NOMO-1 (cell line): ENCODE data around the gene SYCE3.
A peak's percentile ranks its signal among the peaks of the same experiment; 100 is the strongest.
"Not testable (repeated sequence)": the region's sequence is repeated elsewhere in the genome, so short reads cannot be mapped to it uniquely, and the experiment has no call there.

Source experiments
- DNase-seq, 2 experiments: peaks; one replicate each; lab custom pipeline; 2025; ENCODE audit not compliant: unreplicated experiment in 2 of 2; lab: John Stamatoyannopoulos, UW

SYCE3 gene

DNA sequence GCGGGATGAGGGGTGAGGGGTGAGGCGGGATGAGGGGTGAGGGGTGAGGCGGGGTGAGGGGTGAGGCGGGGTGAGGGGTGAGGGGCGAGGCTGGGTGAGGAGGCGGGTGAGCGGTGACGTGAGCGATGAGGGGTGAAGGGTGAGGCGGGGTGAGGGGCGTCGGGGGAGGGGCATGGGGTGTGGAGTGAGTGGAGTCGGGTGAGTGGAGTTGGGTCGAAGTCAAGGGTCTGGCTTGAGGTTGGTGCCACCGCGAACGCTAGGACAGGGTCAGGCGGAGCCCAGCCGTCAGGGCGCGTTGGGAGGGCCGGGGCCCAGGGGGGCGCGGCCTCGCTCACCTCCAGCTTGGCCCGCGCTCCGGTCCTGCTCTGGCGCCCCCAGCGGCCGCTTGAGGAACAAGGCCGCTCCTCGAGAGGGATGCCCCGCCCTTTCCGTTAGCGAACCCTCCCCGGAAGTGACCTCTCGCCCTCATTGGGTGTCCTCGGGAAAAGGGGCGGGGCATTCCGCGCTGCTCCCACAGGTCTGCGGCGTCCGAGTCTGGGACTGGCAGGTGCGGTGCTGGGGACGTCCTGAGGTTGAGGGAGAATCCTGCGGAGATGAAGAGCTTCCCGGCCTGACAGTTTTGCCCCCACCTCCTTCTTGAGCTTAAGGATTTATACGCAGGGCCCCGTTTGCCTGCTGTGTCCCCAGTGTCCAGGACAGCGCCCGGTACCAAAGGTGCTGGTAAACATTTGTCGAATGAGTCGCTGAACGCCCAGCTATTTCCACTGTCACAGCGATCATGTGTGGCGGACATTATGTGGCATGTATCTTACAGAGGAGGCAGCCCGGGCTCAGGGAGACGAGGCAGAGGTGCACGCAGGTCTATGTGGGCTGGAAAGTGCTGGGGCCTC, at the start of gene SYCE3:
Gene SYCE3 (minus strand): TSS at position 397 of the 890 bp plus-strand sequence. CDS start 6,514 bp downstream, outside the sequence.
- DNase-seq: peak; percentile 96

- no peak for DNase-seq
These were observed 49.4 kb upstream of the SYCE3 start for GRCh38 chr22:50612168-50612527.

- DNase-seq: no peak
These were observed 48.8 kb upstream of the SYCE3 start for GRCh38 chr22:50611341-50612060.

- no peak for DNase-seq
These were observed 47.9 kb upstream of the SYCE3 start for GRCh38 chr22:50610581-50610980.

GRCh38 chr22:50610041-50610451, 47.3 kb upstream of the SYCE3 start:
- DNase-seq: no peak

DNA sequence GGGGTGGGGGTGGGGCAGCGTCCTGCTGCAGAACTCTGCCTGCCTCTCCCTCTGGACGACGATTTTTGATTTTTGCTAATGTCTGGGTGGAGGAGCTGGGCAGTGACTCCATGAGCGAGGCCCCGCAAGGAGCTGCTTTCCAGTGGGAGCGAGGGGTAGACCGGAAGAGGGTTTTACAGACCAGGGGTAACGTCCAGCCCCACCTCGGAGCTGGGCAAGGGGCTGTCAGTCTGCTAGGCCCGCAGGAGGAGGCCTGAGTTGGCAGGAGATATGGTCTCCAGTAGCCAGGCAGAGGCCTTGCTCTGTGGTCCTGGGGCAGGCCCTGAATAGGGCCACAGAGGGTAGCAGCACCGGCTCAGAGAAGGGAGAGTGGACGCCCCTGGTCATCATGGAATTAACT, 46.9 kb upstream of the SYCE3 start:
- DNase-seq: no peak

GRCh38 chr22:50608996-50609395, 46.3 kb upstream of the SYCE3 start:
- no peak for DNase-seq

- not testable (repeated sequence) for DNase-seq
These were observed 45.5 kb upstream of the SYCE3 start for GRCh38 chr22:50608058-50608840.

- DNase-seq: no peak
These were observed 44.9 kb upstream of the SYCE3 start for GRCh38 chr22:50607659-50608020.

- DNase-seq: no peak
These were observed 44.4 kb upstream of the SYCE3 start for GRCh38 chr22:50606946-50607658.

GRCh38 chr22:50606165-50606945, 43.6 kb upstream of the SYCE3 start:
- DNase-seq: no peak

- DNase-seq: no peak
These were observed 42.9 kb upstream of the SYCE3 start for GRCh38 chr22:50605613-50606074.

- DNase-seq: no peak
These were observed 42.4 kb upstream of the SYCE3 start for GRCh38 chr22:50605002-50605612.

GRCh38 chr22:50604256-50605001, 41.7 kb upstream of the SYCE3 start:
- DNase-seq: no peak

DNA sequence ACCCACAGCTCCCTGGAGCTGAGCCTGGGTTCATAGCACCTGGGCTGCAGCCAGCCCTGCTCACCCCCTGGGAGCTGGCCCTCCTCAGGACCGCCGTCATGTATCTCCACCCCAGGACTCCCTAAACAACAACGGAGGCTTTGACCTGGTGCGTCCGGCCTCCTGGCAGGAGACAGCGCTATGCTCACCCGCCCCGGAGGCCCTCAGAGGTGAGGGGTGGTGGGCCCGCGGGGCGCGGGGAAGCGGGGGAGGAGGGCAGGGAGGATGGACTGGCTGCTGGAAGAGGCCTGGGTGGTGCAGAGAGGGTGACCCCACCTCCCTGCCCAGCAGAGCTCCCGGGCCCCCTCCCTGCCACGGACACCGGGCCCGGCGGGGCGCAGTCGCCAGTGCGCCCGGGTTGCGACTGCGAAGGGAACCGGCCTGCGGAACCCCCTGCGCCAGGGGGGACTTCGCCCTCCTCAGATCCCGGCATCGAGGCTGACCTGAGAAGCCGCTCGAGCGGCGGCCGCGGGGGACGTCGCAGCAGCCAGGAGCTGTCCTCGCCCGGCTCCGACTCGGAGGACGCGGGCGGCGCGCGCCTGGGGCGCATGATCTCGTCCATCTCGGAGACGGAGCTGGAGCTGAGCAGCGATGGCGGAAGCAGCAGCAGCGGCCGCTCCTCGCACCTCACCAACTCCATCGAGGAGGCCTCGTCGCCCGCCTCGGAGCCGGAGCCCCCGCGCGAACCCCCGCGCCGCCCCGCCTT, 41.0 kb upstream of the SYCE3 start:
- no peak for DNase-seq

DNA sequence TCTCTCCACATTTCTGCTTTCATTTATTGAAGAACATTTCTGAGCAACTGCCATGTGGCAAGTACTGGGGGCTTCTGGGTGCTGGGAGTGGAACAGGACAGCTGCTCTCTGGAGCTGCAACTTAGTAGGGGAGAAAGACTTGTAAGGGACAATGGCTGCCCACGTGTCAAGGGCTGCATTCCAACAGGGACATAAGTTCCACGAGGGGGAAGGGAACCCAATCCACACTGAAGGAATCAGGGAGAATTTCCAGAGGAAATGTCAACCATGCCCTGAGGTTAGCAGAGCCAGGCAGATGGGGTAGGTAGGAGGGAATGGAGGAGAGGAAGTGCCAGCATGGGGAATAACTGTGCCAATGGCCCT, 39.6 kb upstream of the SYCE3 start:
- no peak for DNase-seq

DNA sequence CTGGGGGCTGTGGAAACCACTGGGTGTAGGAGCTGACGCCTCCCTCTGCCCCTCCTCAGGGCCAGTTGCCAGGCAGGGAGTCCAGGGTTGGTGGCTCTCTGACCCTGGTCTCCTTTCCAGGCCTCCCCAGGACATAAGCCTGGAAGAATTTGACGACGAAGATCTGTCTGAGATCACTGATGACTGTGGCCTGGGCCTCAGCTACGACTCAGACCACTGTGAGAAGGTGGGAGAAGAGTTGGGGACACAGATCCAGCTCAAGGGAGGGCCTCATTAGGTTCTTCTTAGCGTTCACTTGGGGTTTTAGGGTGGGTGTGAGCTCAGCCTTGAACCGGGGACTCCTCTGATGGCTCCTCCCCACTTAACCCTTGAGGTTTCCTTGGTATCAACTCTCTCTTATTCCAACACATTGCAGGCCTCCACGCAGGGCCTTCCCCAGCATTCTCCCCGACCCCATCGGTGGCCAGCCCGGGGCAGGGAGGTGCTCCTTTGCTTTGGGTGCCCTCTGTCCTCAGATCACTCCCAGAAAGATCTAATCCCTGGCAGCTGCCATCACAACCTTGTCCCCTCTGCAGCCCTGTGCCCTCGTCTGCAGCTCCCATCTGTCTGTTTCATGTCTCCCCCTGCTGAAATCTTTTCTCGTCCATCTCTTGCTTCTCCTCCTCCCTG, 39.1 kb upstream of the SYCE3 start:
- DNase-seq: no peak
